BE2C (cell line): ENCODE results near the gene LLPH. TPM values are rescaled to one million over a fixed set of nuclear protein-coding genes. Genes with fewer than 3 reads are reported as not detected.
A peak's percentile ranks its signal among the peaks of the same experiment; 100 is the strongest.
"Not testable (repeated sequence)": the region's sequence is repeated elsewhere in the genome, so short reads cannot be mapped to it uniquely, and the experiment has no call there.

Experiments
- DNase-seq: peaks from one replicate; pipeline ENCODE4 v3.0.0-alpha.2; 2020
- H3K27me3 ChIP-seq: fragments of 250-450 bp; sonication (Bioruptor Pico); 2 replicates; pipeline ENCODE4 v1.5.1; 2020; ENCODE audit warnings: mild to moderate bottlenecking
- H3K36me3 ChIP-seq: fragments of 250-450 bp; sonication (Bioruptor Pico); 2 replicates; pipeline ENCODE4 v1.5.1; 2020; ENCODE audit warnings: mild to moderate bottlenecking
- H3K4me1 ChIP-seq: fragments of 250-450 bp; sonication (Bioruptor Pico); 2 replicates; pipeline ENCODE4 v1.5.1; 2020
- H3K4me3 ChIP-seq: 2 replicates; pipeline ENCODE4 v1.5.1; 2011; ENCODE audit warnings: low read depth, low read length
- H3K9me3 ChIP-seq: fragments of 250-450 bp; sonication (Bioruptor Pico); 2 replicates; pipeline ENCODE4 v1.5.1; 2020
- polyA plus RNA-seq: library from polyadenylated mRNA; unstranded; fragments of >200 nt; gene quantifications from one replicate; pipeline ENCODE4 v1.2.1, GENCODE V29; 2012; ENCODE audit warnings: low read depth, missing spikeins; ENCODE audit not compliant: insufficient read length, insufficient read depth
- TF ChIP-seq, protein P1 (sequence below): IDR thresholded peaks from 2 replicates; pipeline ENCODE4 v1.5.1; 2012; ENCODE audit warnings: mild to moderate bottlenecking, low read depth, low read length

Gene LLPH
- 26.7 TPM for polyA plus RNA-seq

DNA sequence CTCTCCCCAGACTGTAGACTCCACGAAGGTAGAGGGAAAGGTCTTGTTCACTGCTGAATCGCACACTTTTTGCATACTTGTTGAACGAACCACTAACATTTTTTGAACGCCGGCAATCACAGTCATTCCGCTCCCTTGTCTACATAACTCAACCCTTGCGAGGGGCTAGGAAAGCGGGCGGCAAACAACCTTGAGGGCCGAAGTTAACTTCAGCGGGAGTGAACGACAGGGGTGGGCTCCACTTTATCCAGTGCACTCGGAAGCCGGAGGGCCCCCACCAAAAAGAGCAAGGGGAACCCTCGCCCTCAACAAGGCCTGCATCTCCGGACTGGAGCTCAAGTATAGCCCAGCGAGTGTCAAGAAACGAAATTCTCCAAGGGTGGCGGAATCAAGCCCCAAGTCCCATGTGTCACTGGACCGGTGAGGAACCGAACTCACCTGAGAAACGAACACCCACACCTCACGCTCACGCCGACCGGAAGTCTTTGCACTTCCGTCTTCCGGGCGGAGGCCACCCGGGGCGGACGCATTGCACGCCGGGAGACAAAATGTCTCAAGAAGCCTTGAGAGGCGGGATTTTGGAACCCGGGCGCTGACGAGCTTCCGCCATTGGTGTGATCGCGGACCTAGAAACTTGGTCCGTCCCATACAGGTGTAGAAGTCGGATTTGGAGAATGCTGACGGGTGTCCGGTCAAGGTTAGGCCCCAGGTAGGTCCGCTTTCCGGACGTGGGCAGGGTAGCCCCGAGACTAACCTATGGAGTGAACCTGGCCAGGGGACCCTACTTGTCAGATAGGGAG lies at the start of gene LLPH:
Gene LLPH (minus strand): TSS at position 484 of the 800 bp plus-strand sequence. CDS start 1,644 bp downstream, outside the sequence.
- H3K9me3 ChIP-seq = no peaks in the 10 kb centered on the region

GRCh38 chr12:66176105-66176900 lies 45.8 kb upstream of the LLPH start:
- H3K9me3 ChIP-seq = no peaks in the 10 kb centered on the region
- no peak for DNase-seq

More for the DNA sequence above, at the start of gene LLPH:
- Histone ChIP-seq H3K27me3 (no peaks in the 10 kb centered on the region), H3K4me1 (no peaks in the 10 kb centered on the region; the same call in 1 of the 2 replicates), H3K4me3 (peak within 1 kb of the TSS; percentile 82), H3K36me3 (peaks cover 16% of the 10 kb centered on the region)
- DNase-seq = peak; percentile 84
- TF ChIP-seq, protein P1, sequence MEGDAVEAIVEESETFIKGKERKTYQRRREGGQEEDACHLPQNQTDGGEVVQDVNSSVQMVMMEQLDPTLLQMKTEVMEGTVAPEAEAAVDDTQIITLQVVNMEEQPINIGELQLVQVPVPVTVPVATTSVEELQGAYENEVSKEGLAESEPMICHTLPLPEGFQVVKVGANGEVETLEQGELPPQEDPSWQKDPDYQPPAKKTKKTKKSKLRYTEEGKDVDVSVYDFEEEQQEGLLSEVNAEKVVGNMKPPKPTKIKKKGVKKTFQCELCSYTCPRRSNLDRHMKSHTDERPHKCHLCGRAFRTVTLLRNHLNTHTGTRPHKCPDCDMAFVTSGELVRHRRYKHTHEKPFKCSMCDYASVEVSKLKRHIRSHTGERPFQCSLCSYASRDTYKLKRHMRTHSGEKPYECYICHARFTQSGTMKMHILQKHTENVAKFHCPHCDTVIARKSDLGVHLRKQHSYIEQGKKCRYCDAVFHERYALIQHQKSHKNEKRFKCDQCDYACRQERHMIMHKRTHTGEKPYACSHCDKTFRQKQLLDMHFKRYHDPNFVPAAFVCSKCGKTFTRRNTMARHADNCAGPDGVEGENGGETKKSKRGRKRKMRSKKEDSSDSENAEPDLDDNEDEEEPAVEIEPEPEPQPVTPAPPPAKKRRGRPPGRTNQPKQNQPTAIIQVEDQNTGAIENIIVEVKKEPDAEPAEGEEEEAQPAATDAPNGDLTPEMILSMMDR = no peak

DNA sequence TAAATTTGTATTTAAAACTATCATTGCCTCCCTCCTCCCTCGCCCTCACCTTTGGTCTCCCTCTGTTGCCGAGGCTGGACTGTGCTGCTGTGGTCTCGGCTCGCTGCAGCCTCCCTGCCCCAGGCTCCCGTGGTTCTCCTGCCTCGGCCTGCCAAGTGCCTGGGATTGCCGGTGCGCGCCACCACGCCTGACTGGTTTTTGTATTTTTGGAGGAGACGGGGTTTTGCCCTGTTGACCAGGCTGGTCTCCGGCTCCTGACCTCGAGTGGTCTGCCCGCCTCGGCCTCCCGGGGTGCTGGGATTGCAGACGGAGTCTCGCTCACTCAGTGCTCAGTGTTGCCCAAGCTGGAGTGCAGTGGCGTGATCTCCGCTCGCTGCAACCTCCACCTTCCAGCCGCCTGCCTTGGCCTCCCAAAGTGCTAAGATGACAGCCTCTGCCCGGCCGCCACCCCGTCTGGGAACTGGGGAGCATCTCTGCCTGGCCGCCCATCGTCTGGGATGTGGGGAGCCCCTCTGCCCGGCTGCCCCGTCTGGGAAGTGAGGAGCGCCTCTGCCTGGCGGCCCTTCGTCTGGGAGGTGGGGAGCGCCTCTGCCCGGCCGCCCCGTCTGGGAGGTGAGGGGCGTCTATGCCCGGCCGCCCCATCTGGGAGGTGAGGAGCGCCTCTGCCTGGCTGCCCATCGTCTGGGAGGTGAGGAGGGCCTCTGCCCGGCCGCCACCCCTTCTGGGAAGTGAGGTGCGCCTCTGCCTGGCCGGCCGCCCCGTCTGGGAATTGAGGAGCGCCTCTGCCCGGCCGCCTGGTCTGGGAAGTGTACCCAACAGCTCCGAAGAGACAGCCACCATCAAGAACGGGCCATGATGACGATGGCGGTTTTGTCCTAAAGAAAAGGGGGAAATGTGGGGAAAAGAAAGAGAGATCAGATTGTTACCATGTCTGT lies 44.1 kb upstream of the LLPH start:
- H3K4me3 ChIP-seq, H3K4me1 ChIP-seq, H3K27me3 ChIP-seq, DNase-seq, H3K9me3 ChIP-seq, H3K36me3 ChIP-seq: not testable (repeated sequence)

More at GRCh38 chr12:66176105-66176900, 45.8 kb upstream of the LLPH start:
- no peaks in the 10 kb centered on the region for H3K36me3 ChIP-seq
- TF ChIP-seq, protein P1 = no peak
- H3K4me1 ChIP-seq = no peaks in the 10 kb centered on the region
- H3K4me3 ChIP-seq = no peak overlapping the region
- H3K27me3 ChIP-seq = peaks cover 7% of the 10 kb centered on the region; the same call in 1 of the 2 replicates

GRCh38 chr12:66170606-66171005 lies 40.1 kb upstream of the LLPH start:
- Histone ChIP-seq H3K9me3 (no peaks in the 10 kb centered on the region), H3K4me3 (peak overlapping the region; percentile 64), H3K27me3 (no peaks in the 10 kb centered on the region), H3K4me1 (no peaks in the 10 kb centered on the region), H3K36me3 (no peaks in the 10 kb centered on the region)
- TF ChIP-seq, protein P1 = no peak
- DNase-seq = no peak

DNA sequence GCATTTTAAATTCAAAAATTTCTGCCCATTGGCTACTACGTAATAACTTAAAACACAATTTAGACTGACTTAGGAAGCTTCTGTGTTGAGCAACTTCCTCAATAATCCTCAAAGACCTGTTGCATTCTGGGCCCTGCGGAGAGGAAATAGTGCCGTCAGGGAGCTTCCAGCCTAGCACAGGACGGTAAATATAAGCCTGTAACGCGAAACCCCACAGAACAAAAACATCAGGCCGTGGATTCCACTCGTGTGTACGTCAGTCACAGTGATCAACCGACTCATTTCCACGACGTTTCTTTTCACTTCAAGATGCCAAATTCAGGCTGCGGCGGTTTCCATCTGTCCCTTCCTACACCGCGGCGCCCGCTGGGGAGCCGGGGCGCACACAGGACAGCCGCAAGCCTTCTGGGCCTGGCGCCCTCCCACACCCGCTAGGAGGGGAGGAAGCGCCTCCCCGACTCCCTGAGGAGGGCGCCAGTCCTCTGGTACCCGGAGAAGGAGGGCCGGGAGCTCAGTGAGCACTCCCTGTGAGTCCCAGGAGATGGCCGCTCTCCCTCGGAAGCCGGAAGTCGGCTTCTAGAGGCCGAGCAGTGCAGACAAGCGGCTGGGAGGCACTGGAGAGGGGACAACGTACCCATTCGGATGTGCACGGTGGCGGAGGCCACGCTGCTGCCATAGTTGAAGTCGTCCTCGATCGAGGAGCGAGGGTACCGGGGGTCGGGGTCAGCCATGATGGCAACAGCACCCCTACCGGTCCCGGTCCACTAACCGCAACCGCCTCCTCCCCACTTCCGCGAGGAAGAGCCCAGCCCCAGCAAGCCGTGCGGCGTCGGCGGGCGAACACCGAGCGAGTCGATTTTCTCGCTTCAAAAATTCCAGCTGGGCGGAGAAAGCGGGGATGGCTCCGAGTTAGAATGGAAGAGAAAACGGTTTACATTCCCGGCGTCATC lies 38.9 kb upstream of the LLPH start, which contains the start of gene TMBIM4:
Gene TMBIM4 (minus strand): TSS at position 776 of the 950 bp plus-strand sequence. CDS start 45 bp downstream, at position 731.
- no peaks in the 10 kb centered on the region for H3K27me3 ChIP-seq
- H3K4me1 ChIP-seq = no peaks in the 10 kb centered on the region
- H3K4me3 ChIP-seq = peak within 1 kb of the TSS; percentile 64
- H3K9me3 ChIP-seq = no peaks in the 10 kb centered on the region
- TF ChIP-seq, protein P1 = peak; percentile 50
- peak; percentile 93 for DNase-seq
- no peaks in the 10 kb centered on the region for H3K36me3 ChIP-seq
